Brain microvascular endothelial cell (primary cell): ENCODE data around the gene GAP43.
A peak's percentile ranks its signal among the peaks of the same experiment; 100 is the strongest.

Experiments
- DNase-seq: peaks from one replicate; pipeline ENCODE4 v3.0.0-alpha.2; 2020
- H3K27ac ChIP-seq: fragments of 250-450 bp; sonication (Bioruptor Pico); 2 replicates; pipeline ENCODE4 v1.5.1; 2020; ENCODE audit warnings: mild to moderate bottlenecking, moderate library complexity
- H3K27me3 ChIP-seq: fragments of 250-450 bp; sonication (Bioruptor Pico); replicated peaks from 2 replicates; pipeline ENCODE4 v1.5.1; 2020; ENCODE audit warnings: mild to moderate bottlenecking
- H3K36me3 ChIP-seq: fragments of 250-450 bp; sonication (Bioruptor Pico); replicated peaks from 2 replicates; pipeline ENCODE4 v1.5.1; 2020; ENCODE audit warnings: mild to moderate bottlenecking
- H3K4me3 ChIP-seq: 2 replicates; pipeline ENCODE4 v1.5.1; 2011; ENCODE audit warnings: low read depth, mild to moderate bottlenecking, control low read depth, low read length, moderate library complexity
- CTCF ChIP-seq: IDR thresholded peaks from 2 replicates; pipeline ENCODE4 v1.5.1; 2011; ENCODE audit warnings: low read depth, mild to moderate bottlenecking, moderate library complexity, low read length, control low read depth, inconsistent platforms; ENCODE audit errors: missing control alignments
- in situ Hi-C: cut with HindIII; loops from 2 replicates; pipeline ENCODE4 v1.10.0; 2017; ENCODE audit warnings: low sequenced_read_pairs, low pct_ligation_motif_present

GAP43 gene

GRCh38 chr3:115581362-115582135 lies 41.8 kb upstream of the GAP43 start:
- no peak overlapping the region for H3K27ac ChIP-seq
- in situ Hi-C loops, result no loop called here
- H3K27me3 ChIP-seq, result no peaks in the 10 kb centered on the region
- H3K4me3 ChIP-seq, result no peak overlapping the region
- H3K36me3 ChIP-seq, result no peaks in the 10 kb centered on the region
- peak; percentile 4 for DNase-seq
- TF ChIP-seq CTCF, result no peak

- no peak for TF ChIP-seq CTCF
- in situ Hi-C loops, result no loop called here
- DNase-seq, result no peak
Observed at GRCh38 chr3:115588201-115589115, 34.9 kb upstream of the GAP43 start.

GRCh38 chr3:115590873-115591272 lies 32.4 kb upstream of the GAP43 start:
- in situ Hi-C loops, result no loop called here
- Histone ChIP-seq H3K4me3 (no peak overlapping the region), H3K27me3 (no peaks in the 10 kb centered on the region), H3K36me3 (no peaks in the 10 kb centered on the region), H3K27ac (no peak overlapping the region)
- no peak for TF ChIP-seq CTCF
- no peak for DNase-seq

More at GRCh38 chr3:115588201-115589115, 34.9 kb upstream of the GAP43 start:
- no peaks in the 10 kb centered on the region for H3K27me3 ChIP-seq
- no peak overlapping the region for H3K27ac ChIP-seq
- no peak overlapping the region for H3K4me3 ChIP-seq
- H3K36me3 ChIP-seq, result no peaks in the 10 kb centered on the region

DNA sequence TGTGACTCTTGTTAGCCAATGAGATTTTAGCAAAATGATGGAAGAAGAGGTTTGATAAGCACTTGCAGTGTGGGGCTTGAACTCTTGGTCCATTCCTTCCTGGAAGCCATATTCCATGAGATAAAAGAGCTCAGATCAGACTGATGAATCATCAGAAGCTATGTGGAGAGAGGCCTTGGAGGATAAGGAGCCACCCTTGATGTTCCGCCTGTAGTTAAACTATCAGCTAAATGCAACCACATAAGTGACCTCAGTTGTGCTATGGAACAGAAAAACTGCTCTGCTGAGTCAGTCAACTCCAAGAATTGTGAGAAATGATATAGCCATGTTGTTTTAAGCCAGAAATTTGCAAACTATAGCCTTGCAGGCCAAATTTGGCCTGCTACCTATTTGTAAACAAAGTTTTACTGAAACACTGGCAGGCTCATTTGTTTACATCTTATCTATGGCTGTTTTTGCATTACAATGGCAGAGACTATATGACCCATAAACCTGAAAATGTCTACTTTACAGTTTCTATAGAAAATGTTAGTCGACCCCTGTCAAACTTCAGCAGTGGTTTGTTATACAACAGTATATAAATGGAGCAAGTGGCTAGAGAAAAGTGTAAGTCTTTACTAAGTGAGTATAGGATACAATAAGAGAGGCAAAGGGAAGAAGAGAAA lies 27.6 kb upstream of the GAP43 start:
- no peaks in the 10 kb centered on the region for H3K27me3 ChIP-seq
- H3K4me3 ChIP-seq, result no peak overlapping the region
- peak; percentile 72 for DNase-seq
- H3K27ac ChIP-seq, result no peak overlapping the region
- in situ Hi-C loops, result no loop called here
- no peak for TF ChIP-seq CTCF
- H3K36me3 ChIP-seq, result no peaks in the 10 kb centered on the region

DNA sequence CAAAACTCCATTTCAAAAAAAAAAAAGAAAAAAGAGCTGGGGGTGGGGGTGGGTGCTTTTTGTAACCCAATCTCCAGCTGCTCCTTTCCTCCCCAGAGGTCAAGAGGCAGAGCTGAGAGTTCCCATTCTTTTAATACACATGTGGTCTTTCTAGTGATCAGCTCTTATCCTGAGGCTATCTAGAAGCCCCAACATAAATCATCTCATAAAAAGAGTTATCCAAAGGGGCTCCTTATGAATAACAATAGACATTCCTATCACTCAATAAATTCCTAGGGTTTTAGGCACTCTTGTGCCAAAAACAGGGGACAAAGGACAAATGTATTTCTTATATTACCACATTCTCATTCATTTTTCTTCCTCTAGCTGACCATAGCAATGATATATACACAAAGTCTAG lies 25.1 kb upstream of the GAP43 start:
- no peak for TF ChIP-seq CTCF
- no peak overlapping the region for H3K27ac ChIP-seq
- in situ Hi-C loops, result no loop called here
- no peaks in the 10 kb centered on the region for H3K36me3 ChIP-seq
- DNase-seq, result no peak
- no peaks in the 10 kb centered on the region for H3K27me3 ChIP-seq
- no peak overlapping the region for H3K4me3 ChIP-seq
